Left ventricle myocardium inferior (tissue), 1 donor: Measurements from ENCODE around the gene RFWD3. TPM values are rescaled to one million over a fixed set of nuclear protein-coding genes. Genes with fewer than 3 reads are reported as not detected.
"Not testable (repeated sequence)": the region's sequence is repeated elsewhere in the genome, so short reads cannot be mapped to it uniquely, and the experiment has no call there.

Source experiments
- DNase-seq: peaks from one replicate; pipeline ENCODE4 v3.0.0-alpha.2; 2020
- H3K27ac ChIP-seq: fragments of 200-600 bp; replicated peaks from 2 replicates; pipeline ENCODE4 v1.8.0; 2021
- H3K27me3 ChIP-seq: fragments of 200-600 bp; 2 replicates; pipeline ENCODE4 v1.8.0; 2021; ENCODE audit warnings: low read depth
- H3K36me3 ChIP-seq: fragments of 200-600 bp; 2 replicates; pipeline ENCODE4 v1.8.0; 2021
- H3K4me1 ChIP-seq: fragments of 200-600 bp; 2 replicates; pipeline ENCODE4 v1.8.0; 2021
- H3K4me3 ChIP-seq: fragments of 200-600 bp; 2 replicates; pipeline ENCODE4 v1.8.0; 2021; ENCODE audit warnings: mild to moderate bottlenecking, moderate library complexity
- H3K9me3 ChIP-seq: fragments of 200-600 bp; replicated peaks from 2 replicates; pipeline ENCODE4 v1.8.0; 2021
- intact Hi-C: fragments of 100-400 bp; cut with micrococcal nuclease; formaldehyde crosslinking; loops from one replicate; pipeline ENCODE4 v1.11.0; 2022
- total RNA-seq: library from RNA; stranded (reverse); fragmentation: NEBNext Ultra II Directional; extraction: Animal tissue kit (Norgen Biotek cat#: 25700); gene quantifications from one replicate; pipeline ENCODE4 v1.2.1, GENCODE V29; 2021
- TF ChIP-seq, protein P1 (sequence below): fragments of 200-600 bp; IDR thresholded peaks from 2 replicates; pipeline ENCODE4 v1.8.0; 2021; ENCODE audit warnings: antibody characterized with exemption, mild to moderate bottlenecking, borderline replicate concordance
- donor health status: DM: no; HTN: yes; CAD: no; lungs with severe emphysema.

The RFWD3 gene
- total RNA-seq, 1 donor from 2014 or later, result 5.9 TPM

DNA sequence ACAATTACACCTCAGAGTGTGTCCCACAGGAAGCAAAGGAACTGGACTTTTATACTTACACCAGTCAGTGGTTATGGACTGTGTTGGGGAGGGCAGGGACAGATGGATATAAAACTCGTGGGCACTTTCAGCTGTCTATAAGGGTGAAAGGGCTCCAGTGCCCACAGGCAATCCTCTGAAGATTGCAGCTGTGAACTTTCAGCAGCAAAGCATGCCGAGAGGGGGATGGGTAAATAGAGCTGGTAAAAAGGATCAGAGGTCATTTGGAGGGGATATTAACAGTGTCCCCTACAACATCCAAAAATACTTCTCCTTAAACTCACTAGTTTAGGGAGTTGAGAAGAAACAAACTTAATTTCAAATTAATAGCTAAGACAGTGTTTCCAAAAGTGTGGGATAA is 13.3 kb upstream of the RFWD3 start:
- H3K27ac ChIP-seq, result no peak overlapping the region
- H3K4me3 ChIP-seq, result no peak overlapping the region
- no peaks in the 10 kb centered on the region for H3K9me3 ChIP-seq
- no peak for DNase-seq
- peaks cover 25% of the 10 kb centered on the region for H3K36me3 ChIP-seq
- no peaks in the 10 kb centered on the region for H3K27me3 ChIP-seq
- TF ChIP-seq, protein P1, sequence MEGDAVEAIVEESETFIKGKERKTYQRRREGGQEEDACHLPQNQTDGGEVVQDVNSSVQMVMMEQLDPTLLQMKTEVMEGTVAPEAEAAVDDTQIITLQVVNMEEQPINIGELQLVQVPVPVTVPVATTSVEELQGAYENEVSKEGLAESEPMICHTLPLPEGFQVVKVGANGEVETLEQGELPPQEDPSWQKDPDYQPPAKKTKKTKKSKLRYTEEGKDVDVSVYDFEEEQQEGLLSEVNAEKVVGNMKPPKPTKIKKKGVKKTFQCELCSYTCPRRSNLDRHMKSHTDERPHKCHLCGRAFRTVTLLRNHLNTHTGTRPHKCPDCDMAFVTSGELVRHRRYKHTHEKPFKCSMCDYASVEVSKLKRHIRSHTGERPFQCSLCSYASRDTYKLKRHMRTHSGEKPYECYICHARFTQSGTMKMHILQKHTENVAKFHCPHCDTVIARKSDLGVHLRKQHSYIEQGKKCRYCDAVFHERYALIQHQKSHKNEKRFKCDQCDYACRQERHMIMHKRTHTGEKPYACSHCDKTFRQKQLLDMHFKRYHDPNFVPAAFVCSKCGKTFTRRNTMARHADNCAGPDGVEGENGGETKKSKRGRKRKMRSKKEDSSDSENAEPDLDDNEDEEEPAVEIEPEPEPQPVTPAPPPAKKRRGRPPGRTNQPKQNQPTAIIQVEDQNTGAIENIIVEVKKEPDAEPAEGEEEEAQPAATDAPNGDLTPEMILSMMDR, result no peak
- H3K4me1 ChIP-seq, result no peaks in the 10 kb centered on the region
- intact Hi-C loops, result no loop called here

DNA sequence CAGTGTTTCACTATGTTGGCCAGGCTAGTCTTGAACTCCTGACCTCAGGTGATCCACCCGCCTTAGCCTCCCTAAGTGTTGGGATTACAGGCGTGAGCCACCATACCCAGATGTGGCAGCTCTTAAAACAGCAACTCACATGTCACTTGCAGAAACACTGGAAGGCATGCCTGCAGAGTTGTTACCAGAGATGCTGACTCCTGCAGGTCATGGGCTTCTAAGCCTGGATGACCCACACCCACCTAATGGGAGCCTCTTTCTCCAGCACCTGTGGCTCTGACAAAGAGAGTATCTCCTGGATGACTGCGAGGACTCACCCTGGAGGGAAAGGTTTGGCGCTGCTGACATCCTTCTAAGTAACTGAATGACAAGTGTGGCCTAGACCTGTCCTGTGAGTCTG is 11.2 kb upstream of the RFWD3 start:
- peaks cover 27% of the 10 kb centered on the region for H3K36me3 ChIP-seq

GRCh38 chr16:74673876-74674275 is 7.2 kb upstream of the RFWD3 start:
- H3K27me3 ChIP-seq, result no peaks in the 10 kb centered on the region
- H3K27ac ChIP-seq, result no peak overlapping the region
- no peak for DNase-seq
- no peak overlapping the region for H3K4me3 ChIP-seq
- no peaks in the 10 kb centered on the region for H3K9me3 ChIP-seq
- intact Hi-C loops, result no loop called here
- H3K36me3 ChIP-seq, result peaks cover 24% of the 10 kb centered on the region
- H3K4me1 ChIP-seq, result no peaks in the 10 kb centered on the region
- TF ChIP-seq, protein P1, result no peak

More for the DNA sequence above, 11.2 kb upstream of the RFWD3 start:
- no peaks in the 10 kb centered on the region for H3K9me3 ChIP-seq
- intact Hi-C loops, result no loop called here
- DNase-seq, result no peak
- TF ChIP-seq, protein P1, result no peak
- no peaks in the 10 kb centered on the region for H3K4me1 ChIP-seq
- H3K27me3 ChIP-seq, result no peaks in the 10 kb centered on the region
- H3K27ac ChIP-seq, result no peak overlapping the region
- no peak overlapping the region for H3K4me3 ChIP-seq

DNA sequence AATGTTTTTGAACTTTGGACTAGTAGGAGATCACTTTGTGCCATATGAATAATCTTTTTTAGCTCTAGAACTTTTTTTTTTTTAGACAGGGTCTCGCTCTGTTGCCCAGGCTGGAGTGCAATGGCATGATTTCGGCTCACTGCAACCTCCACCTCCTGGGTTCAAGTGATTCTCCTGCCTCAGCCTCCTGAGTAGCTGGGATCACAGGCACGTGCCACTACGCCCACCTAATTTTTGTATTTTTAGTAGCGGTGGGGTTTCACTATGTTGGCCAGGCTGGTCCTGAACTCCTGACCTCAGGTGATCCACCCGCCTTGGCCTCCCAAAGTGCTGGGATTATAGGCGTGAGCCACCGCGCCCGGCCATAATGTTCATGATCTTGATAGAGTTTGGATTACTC is 2.2 kb upstream of the RFWD3 start:
- Histone ChIP-seq H3K36me3 (peaks cover 24% of the 10 kb centered on the region), H3K4me1 (peaks cover 22% of the 10 kb centered on the region)
- H3K27me3 ChIP-seq, H3K9me3 ChIP-seq, H3K27ac ChIP-seq, DNase-seq, intact Hi-C loops, H3K4me3 ChIP-seq: not testable (repeated sequence)

DNA sequence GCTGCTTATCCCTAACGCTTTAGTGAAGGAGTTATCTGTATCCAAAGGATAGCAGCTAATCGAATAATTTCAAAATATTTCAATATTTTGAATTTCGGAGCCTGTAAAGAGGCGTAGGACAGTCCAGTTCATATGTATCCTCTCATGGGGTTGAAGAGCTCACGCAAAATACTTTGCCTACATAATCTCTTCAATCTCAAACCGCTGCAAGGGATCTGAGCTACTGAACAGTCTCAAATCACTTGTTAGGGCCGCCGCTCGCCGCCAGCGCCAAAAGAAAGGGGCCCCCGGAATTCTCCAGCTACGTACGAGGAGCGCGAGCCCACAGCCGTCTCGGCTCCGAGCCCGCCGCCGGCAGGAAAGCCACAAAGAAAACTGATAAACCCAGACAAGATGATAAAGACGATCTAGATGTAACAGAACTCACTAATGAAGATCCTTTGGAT is 601 bp upstream of the RFWD3 start:
- TF ChIP-seq, protein P1, result no peak
- Histone ChIP-seq H3K4me1 (peaks cover 22% of the 10 kb centered on the region), H3K9me3 (no peaks in the 10 kb centered on the region), H3K27ac (peak overlapping the region; percentile 60), H3K4me3 (peak overlapping the region; percentile 88), H3K27me3 (no peaks in the 10 kb centered on the region), H3K36me3 (peaks cover 28% of the 10 kb centered on the region)
- DNase-seq, result peak; percentile 24
- intact Hi-C loops, result no loop called here

DNA sequence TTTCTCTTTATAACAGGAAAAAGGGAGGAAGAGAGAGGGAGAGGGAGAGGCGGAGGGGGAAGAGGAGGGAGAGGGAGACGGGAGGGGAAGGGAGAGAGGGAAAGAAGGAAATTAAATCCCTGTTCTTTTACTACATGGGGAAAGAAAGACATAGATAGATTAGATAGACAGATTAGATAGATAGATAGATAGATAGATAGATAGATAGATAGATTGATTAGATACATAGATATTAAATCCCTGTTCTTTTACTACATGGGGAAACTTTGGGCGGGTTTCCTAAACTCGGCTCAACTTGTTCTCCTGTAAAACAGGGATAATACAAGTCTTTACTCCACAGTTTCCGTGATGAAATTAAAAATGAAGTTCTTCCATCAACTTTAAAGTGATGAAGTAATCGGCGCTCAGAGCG is 661 bp downstream of the RFWD3 start:
- intact Hi-C loops, result no loop called here
- H3K27me3 ChIP-seq, result no peaks in the 10 kb centered on the region
- H3K36me3 ChIP-seq, result peaks cover 35% of the 10 kb centered on the region
- peak overlapping the region; percentile 74 for H3K27ac ChIP-seq
- TF ChIP-seq, protein P1, result no peak
- H3K9me3 ChIP-seq, result no peaks in the 10 kb centered on the region
- peak overlapping the region; percentile 88 for H3K4me3 ChIP-seq
- H3K4me1 ChIP-seq, result peaks cover 22% of the 10 kb centered on the region
- no peak for DNase-seq
